GM12878 (cell line): Measurements from ENCODE around the gene SLC19A1.

ENCODE experiments used
- ASH2L ChIP-seq: fragments of 300-600, 200-600 bp; sonication (generic); IDR thresholded peaks from 2 replicates; pipeline ENCODE4 v1.6.1; 2017; ENCODE audit warnings: low read depth, mild to moderate bottlenecking, borderline replicate concordance
- CTCF ChIP-seq, 3 experiments: IDR thresholded peaks in 2 of 3; conservative IDR thresholded peaks in 1 of 3; 2 replicates each; pipeline ENCODE4 v1.5.1; 2011; ENCODE audit warnings: low read depth in 3 of 3, low read length in 3 of 3, mild to moderate bottlenecking in 3 of 3, control low read depth in 2 of 3, moderate library complexity in 2 of 3, inconsistent platforms in 1 of 3, mixed read lengths in 1 of 3; ENCODE audit not compliant: control insufficient read depth in 2 of 3, insufficient read depth in 1 of 3; ENCODE audit errors: extremely low read depth in 1 of 3
- HDAC2 ChIP-seq: fragments of 200-600 bp; sonication (generic); IDR thresholded peaks from 2 replicates; pipeline ENCODE4 v1.6.1; 2017

DNA sequence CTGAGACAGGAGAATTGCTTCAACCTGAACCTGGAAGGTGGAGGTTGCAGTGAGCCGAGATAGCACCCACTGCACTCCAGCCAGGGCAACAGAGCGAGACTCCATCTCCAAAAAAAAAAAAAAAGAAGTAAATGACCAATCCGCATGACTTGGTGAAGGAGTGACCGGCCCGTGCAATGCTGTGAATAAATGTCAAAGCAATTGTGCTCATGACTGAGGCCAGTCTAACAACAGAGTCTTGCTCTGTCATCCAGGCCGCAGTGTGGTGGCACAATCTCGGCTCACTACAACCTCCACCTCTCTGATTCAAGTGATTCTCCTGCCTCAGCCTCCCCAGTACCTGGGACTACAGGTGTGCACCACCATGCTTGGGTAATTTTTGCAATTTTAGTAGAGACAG, 27.8 kb upstream of the SLC19A1 start:
- TF ChIP-seq HDAC2 (no peak), ASH2L (no peak), CTCF (IDR thresholded peaks at IDR 0.05 in 2 of 3, conservative IDR thresholded peaks at IDR 0.05 in 1 of 3; ENCODE audit: control insufficient read depth in 2 of 3, extremely low read depth in 1 of 3, insufficient read depth in 1 of 3, low read depth in 3 of 3, low read length in 3 of 3) (no peak)
